Activated CD4-positive, alpha-beta T cell treated with anti-CD3 and anti-CD28 coated beads, Interleukin-2, amount 50 U/mL, for 4 hours (primary cell): ENCODE data around the gene IFNK.

ENCODE experiments used
- DNase-seq, 2 experiments: peaks; one replicate each; pipeline ENCODE4 v3.0.0-alpha.2; 2020

The IFNK gene

GRCh38 chr9:27539479-27540441 lies 15.7 kb downstream of the IFNK start:
- no peak for DNase-seq

GRCh38 chr9:27540502-27540901 lies 16.4 kb downstream of the IFNK start:
- DNase-seq, result no peak

GRCh38 chr9:27541740-27542139 lies 17.6 kb downstream of the IFNK start:
- DNase-seq, result no peak

GRCh38 chr9:27542508-27542907 lies 18.4 kb downstream of the IFNK start:
- no peak for DNase-seq

- no peak for DNase-seq
Observed at GRCh38 chr9:27545471-27545870, 21.4 kb downstream of the IFNK start.

GRCh38 chr9:27548055-27548741 lies 24.1 kb downstream of the IFNK start:
- DNase-seq, result no peak

GRCh38 chr9:27549196-27549755 lies 25.2 kb downstream of the IFNK start:
- no peak for DNase-seq

- no peak for DNase-seq
Observed at GRCh38 chr9:27554712-27555111, 30.6 kb downstream of the IFNK start.

- no peak for DNase-seq
Observed at GRCh38 chr9:27556470-27556869, 32.4 kb downstream of the IFNK start.

- no peak for DNase-seq
Observed at GRCh38 chr9:27558307-27558706, 34.2 kb downstream of the IFNK start.

GRCh38 chr9:27560457-27560856 lies 36.4 kb downstream of the IFNK start:
- DNase-seq, result no peak

GRCh38 chr9:27561685-27562084 lies 37.6 kb downstream of the IFNK start:
- DNase-seq, result no peak

- no peak for DNase-seq
Observed at GRCh38 chr9:27563738-27564430, 39.8 kb downstream of the IFNK start.

GRCh38 chr9:27564670-27565069 lies 40.6 kb downstream of the IFNK start:
- no peak for DNase-seq

GRCh38 chr9:27565696-27566095 lies 41.6 kb downstream of the IFNK start:
- DNase-seq, result no peak

GRCh38 chr9:27566118-27566517 lies 42.0 kb downstream of the IFNK start:
- no peak for DNase-seq

- DNase-seq, result no peak
Observed at GRCh38 chr9:27569406-27569805, 45.3 kb downstream of the IFNK start.

GRCh38 chr9:27571011-27571410 lies 46.9 kb downstream of the IFNK start:
- DNase-seq, result no peak

- no peak for DNase-seq
Observed at GRCh38 chr9:27572061-27572460, 48.0 kb downstream of the IFNK start.

GRCh38 chr9:27572566-27572917 lies 48.5 kb downstream of the IFNK start:
- peak; percentile 52 to 56 for DNase-seq

GRCh38 chr9:27572918-27573633 lies 49.0 kb downstream of the IFNK start, which contains the start of gene C9orf72:
Gene C9orf72, minus strand, starts transcription at chr9:27573481. Its CDS starts 6,361 bp downstream, at chr9:27567120.
- DNase-seq, result peak; percentile 86 to 90
